ENCODE results near the gene SLC1A5. TPM values are rescaled to one million over a fixed set of nuclear protein-coding genes. Genes with fewer than 3 reads are reported as not detected.

The SLC1A5 gene
- total RNA-seq, 1 donor from 2014 or later: 6.8 TPM

GRCh38 chr19:46730595-46730994, 57.8 kb downstream of the SLC1A5 start:
- intact Hi-C loops (cut with DNase I): no loop called here
- no peak for DNase-seq (ENCODE audit: low spot score)

- intact Hi-C loops (cut with DNase I): no loop called here
- no peak for DNase-seq (ENCODE audit: low spot score)
Observed at GRCh38 chr19:46730187-46730586, 58.2 kb downstream of the SLC1A5 start.

GRCh38 chr19:46729696-46730095, 58.7 kb downstream of the SLC1A5 start:
- DNase-seq (ENCODE audit: low spot score): no peak
- intact Hi-C loops (cut with DNase I): loop anchor here (1.0 kb wide), 1 partner anchor 25 kb away; no protein-coding TSS in a partner anchor

GRCh38 chr19:46728693-46729339, 59.6 kb downstream of the SLC1A5 start:
- intact Hi-C loops (cut with DNase I): loop anchor here (1.0 kb wide), 1 partner anchor 25 kb away; no protein-coding TSS in a partner anchor
- peak; percentile 92 for DNase-seq (ENCODE audit: low spot score)

- DNase-seq (ENCODE audit: low spot score): no peak
- intact Hi-C loops (cut with DNase I): no loop called here
Observed at GRCh38 chr19:46728208-46728607, 60.2 kb downstream of the SLC1A5 start.

- no peak for DNase-seq (ENCODE audit: low spot score)
- intact Hi-C loops (cut with DNase I): no loop called here
Observed at GRCh38 chr19:46727757-46728156, 60.6 kb downstream of the SLC1A5 start.

GRCh38 chr19:46726971-46727501, 61.4 kb downstream of the SLC1A5 start:
- intact Hi-C loops (cut with DNase I): no loop called here
- no peak for DNase-seq (ENCODE audit: low spot score)

- DNase-seq (ENCODE audit: low spot score): no peak
- intact Hi-C loops (cut with DNase I): no loop called here
Observed at GRCh38 chr19:46726551-46726950, 61.8 kb downstream of the SLC1A5 start.

- no peak for DNase-seq (ENCODE audit: low spot score)
- intact Hi-C loops (cut with DNase I): no loop called here
Observed at GRCh38 chr19:46725859-46726393, 62.5 kb downstream of the SLC1A5 start.

- DNase-seq (ENCODE audit: low spot score): no peak
- intact Hi-C loops (cut with DNase I): no loop called here
Observed at GRCh38 chr19:46725036-46725820, 63.2 kb downstream of the SLC1A5 start.

Other genes with a start within 250 kb of the SLC1A5 start
- 271 TPM for gene CALM3, start 187.3 kb downstream of the SLC1A5 start, total RNA-seq
- gene PTGIR, start 163.5 kb downstream of the SLC1A5 start, total RNA-seq: 8.6 TPM
- not detected for gene GNG8, start 152.4 kb downstream of the SLC1A5 start, total RNA-seq
- gene DACT3, start 127.4 kb downstream of the SLC1A5 start, total RNA-seq: 23.8 TPM
- gene PRKD2, start 71.5 kb downstream of the SLC1A5 start, total RNA-seq: 13.3 TPM
- 24.2 TPM for gene FKRP, start 42.5 kb downstream of the SLC1A5 start, total RNA-seq
- 54.2 TPM for gene STRN4, start 42.1 kb downstream of the SLC1A5 start, total RNA-seq
- gene AP2S1, start 62.3 kb upstream of the SLC1A5 start, total RNA-seq: 77.3 TPM
- gene ARHGAP35, start 72.4 kb upstream of the SLC1A5 start, total RNA-seq: 93.0 TPM
- gene NPAS1, start 231.2 kb upstream of the SLC1A5 start, total RNA-seq: 0.54 TPM